NCI-H774 (cell line): ENCODE measurements around the gene SRGN.

Source experiments
- DNase-seq: peaks from one replicate; lab custom pipeline; 2025; lab: John Stamatoyannopoulos, UW

Gene SRGN

GRCh38 chr10:69090685-69091084, 2.8 kb downstream of the SRGN start:
- DNase-seq = no peak

GRCh38 chr10:69091143-69091651, 3.3 kb downstream of the SRGN start:
- DNase-seq = no peak

GRCh38 chr10:69092959-69093850, 5.3 kb downstream of the SRGN start:
- peak; percentile 24 for DNase-seq

DNA sequence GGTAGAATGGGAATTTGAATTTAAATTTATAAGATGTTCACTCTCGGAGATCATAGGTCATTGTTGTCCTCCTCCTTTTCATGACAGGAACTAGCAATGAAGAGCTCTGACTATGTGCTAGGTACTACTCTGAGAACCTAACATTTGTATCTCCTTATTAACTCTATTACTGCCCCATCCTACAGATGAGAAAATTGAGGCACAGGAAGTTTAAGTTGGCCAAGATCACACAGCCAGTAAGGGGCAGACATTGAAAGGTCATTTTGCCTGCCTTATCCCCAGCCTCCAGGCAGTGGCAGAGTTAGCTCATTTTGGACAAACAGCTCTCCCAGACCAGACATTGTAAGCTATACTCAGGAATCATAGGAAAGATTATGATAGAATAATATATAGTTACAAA, 6.0 kb downstream of the SRGN start:
- DNase-seq = no peak

GRCh38 chr10:69096045-69096444, 8.1 kb downstream of the SRGN start:
- DNase-seq = no peak

- no peak for DNase-seq
These were observed 9.8 kb downstream of the SRGN start for GRCh38 chr10:69097729-69098128.

- DNase-seq = no peak
These were observed 12.4 kb downstream of the SRGN start for GRCh38 chr10:69100136-69100872.

DNA sequence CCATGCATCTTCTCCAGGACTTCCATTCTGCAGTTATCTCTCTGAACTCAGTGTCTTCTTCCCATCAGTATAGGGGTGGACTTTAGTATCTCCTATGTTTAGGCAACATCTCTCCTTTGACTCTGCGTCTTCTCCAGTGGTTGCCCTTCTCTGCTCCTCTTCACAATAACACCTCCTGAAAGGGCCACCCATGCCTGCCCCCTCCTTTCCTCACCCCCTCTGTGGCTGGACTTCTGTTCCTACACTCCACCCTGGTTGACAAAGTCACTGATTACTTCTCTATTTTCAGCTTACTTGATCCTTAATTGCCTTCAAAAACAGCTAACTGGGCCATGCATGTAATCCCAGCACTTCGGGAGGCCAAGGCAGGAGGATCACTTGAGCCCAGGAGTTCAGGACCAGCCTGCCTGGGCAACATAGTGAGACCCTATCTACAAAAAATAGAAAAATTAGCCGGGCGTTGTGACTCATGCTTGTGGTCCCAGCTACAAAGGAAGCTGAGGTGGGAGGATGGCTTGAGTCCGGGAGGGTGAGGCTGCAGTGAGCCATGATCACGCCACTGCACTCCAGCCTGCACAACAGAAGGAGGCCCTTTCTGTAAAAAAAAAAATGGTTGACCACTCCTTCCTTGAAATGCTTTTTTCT, 13.7 kb downstream of the SRGN start:
- DNase-seq = no peak

GRCh38 chr10:69102440-69102839, 14.5 kb downstream of the SRGN start:
- DNase-seq = no peak

- DNase-seq = no peak
These were observed 15.9 kb downstream of the SRGN start for GRCh38 chr10:69103784-69104183.

DNA sequence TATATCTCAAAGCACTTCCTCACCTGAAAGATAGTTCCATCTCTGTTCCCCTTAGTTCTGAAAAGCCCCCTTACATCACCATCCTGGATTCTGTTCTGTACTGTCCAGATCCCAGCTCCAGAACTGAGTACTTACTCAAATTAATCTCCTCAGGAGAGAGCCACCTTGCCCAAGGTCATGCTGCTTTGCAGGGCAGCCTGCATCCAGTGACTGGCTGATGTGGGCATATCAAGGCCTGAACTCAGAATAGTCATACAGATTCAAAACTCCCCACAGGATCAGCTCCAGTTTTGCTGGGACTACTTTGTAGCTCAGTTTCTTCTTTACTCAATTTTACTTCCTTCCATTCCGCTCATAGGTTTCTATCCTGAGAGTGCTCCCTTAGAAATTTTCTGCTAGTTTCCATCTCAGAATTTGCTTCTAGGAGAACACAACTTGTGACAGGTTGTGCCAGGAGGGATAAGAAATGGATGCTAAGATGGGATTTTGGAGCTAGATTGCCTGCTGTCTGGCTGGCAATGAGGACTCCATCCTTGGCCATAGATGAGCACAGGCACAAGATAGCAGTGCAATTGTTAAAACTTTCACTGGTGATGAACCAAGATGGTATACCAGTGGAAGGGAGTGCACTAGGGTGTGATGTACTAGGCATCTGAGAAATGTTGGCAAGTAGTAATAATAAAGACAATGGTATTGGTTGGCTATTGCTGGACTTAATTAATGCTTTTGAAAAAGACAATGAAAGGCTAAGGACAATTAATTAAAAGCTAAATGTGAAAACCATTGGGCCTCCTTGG, 17.3 kb downstream of the SRGN start:
- DNase-seq = no peak

- DNase-seq = no peak
These were observed 19.2 kb downstream of the SRGN start for GRCh38 chr10:69107176-69107490.

DNA sequence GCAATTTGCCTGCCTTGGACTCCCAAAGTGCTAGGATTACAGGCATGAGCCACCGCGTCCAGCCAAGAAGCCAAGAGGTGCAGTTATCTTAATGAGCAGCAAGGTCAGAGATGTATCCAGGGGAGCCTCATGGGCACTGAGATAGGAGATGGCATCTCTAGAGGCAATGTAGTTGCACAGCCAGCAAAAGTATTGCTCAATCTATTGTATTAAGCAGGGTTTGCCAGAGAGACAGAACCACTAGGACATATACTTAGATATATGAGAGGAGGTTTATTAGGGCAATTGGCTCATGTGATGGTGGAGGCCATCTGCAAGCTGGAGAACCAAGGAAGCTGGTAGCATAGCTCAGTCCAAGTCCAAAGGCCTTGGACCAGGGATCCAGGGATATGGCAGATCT, 19.8 kb downstream of the SRGN start:
- no peak for DNase-seq

DNA sequence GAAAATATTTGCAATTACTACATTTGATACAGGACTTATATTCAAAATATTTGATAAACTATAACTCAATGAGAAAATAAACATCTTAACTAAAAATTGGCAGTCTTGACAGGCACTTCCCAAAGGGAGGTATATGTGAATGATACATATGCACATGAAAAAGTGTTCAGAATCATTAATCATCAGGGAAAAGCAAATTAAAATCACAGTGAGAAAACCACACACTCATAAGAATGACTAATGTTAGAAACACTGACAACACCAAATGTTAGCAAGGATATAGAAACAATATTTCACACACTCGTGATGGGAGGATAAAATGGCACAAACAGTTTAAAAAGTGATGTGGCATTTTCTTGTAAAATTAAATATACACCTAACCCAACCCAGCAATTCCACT, 32.0 kb downstream of the SRGN start:
- DNase-seq = no peak

- DNase-seq = no peak
These were observed 35.4 kb downstream of the SRGN start for GRCh38 chr10:69123306-69123746.

DNA sequence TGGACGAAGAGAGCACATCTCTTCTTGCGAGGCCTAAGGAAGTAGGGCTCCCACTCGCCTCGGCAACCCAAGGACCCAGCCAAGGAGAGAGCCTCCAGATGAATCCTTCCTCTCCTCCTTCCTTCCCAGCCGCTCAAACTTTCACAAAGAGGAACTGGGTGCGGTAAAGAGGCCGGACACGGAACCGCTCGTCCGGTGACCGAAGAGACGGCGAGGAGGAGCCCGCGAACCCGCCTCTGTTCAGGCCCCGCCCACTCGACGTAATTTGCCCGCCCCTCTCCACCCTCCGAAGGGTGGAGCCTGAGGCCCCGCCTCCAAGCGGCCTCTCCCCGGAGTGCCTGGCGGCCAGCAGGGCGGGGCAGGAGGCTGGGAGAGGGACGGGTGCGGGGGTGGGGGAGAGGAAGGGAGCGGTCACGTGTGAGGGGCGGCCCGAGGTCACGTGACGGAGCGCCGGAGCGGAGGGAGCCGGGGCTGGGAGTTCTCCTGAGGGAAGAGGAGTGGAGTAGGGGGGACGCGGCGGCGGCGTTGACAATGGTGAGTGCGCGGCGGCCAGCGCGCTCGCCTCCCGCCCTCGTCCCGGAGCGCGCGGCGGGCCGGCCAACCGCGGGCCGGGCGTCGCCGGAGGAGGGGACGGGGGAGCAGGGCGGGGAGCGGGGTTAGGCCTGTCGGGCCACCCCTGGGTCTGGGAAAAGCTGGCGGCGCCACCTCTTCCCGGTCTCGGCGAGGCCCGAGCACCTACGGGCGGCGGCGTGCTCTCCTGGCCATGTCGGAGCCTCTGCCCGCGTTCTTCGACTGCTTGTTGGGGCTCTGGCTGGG, 36.1 kb downstream of the SRGN start, which contains the start of gene VPS26A:
Gene VPS26A, plus strand, starts transcription at position 432 of the 816 bp plus-strand sequence. Its CDS starts 100 bp downstream, at position 532.
- peak; percentile 97 for DNase-seq

DNA sequence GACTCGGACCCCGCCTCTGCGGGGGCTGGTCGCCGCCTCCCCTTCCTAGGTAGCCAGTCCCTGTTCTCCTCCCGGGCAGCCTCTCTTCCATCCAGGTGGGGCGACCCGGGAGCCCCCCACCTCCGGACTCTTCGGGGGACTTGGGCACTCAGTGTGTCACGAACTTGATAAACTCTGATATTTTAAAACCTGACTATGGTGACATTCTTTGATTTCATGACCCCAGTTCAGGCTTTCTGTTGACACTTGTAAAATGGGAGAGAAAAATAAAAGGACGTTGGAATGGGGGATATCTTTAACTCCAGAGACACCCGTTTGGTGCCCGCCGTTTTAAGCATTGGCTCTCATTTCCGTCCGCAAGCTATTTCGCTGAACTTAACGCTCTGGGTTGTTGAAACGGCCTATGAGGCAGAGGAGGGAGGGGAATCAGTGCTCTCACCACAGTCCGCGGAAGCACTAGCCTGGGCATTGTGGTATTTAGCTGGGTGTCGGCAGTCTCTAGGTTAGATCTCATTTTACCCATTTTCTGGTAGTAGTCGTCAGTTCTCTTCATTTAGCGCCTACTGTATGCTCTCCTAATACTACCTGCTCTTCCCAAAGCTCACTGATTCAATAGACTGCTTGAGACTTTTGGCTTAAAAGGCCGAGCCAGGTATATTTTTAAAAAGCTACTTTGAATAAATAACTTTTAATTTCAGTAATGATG, 36.8 kb downstream of the SRGN start:
- DNase-seq = peak; percentile 20

DNA sequence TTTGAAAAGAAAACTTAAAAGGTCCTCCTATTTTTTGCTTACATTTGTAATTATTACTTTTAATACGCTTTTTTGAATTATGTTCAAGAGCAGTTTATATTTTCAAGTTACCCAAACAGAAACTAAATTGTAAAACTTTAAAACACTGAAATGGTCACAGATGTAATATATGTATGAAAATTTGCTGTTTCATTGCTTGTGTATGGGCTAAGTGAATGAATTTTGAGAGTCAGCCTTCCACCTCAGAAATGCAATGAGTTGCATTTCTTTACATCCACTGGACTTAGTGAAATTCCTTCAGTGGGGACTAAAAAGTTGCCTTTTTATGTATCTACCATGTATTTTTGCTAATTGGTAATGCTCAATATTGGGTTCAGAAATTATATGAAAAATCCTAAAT, 37.7 kb downstream of the SRGN start:
- no peak for DNase-seq

GRCh38 chr10:69130251-69130650, 42.3 kb downstream of the SRGN start:
- DNase-seq = no peak

- DNase-seq = no peak
These were observed 52.1 kb downstream of the SRGN start for GRCh38 chr10:69139961-69140360.
